Measurements from ENCODE around the gene MALT1. TPM values are rescaled to one million over a fixed set of nuclear protein-coding genes. Genes with fewer than 3 reads are reported as not detected.

The MALT1 gene
- polyA plus RNA-seq, 1 donor from 2014 or later: 40.5 TPM

DNA sequence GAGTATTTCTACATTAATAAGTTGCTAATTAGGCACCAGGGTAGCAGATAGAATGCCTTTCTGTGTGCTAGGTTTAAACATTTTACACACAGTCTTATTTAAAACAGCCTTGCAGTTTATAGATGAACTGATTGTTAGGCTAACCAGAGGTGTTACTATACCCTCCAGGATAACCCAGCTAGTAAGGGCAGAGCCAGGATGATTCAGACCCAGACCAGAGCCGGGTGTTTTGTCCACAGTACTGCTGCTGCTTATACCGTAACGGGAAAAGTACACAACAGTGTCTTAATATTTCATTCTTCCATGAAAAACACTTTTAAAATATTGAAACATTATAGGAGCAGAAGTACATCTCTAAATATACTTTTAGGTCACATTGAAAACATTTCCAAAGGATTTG, 82.7 kb downstream of the MALT1 start:
- Histone ChIP-seq H2AFZ (ENCODE audit: low read depth, low read length) (no peak overlapping the region), H3K27ac (ENCODE audit: low read length) (no peak overlapping the region), H3K36me3 (ENCODE audit: insufficient read depth, low read length) (peaks cover 14% of the 10 kb centered on the region), H3F3A (ENCODE audit: insufficient read depth, low read length, poor library complexity, severe bottlenecking) (no peaks in the 10 kb centered on the region), H3K4me3 (ENCODE audit: low read length) (no peak overlapping the region), H4K20me1 (ENCODE audit: insufficient read depth) (no peaks in the 10 kb centered on the region), H3K27me3 (ENCODE audit: insufficient read depth, low read depth, low read length) (no peaks in the 10 kb centered on the region), H3K79me2 (replicated peaks; ENCODE audit: insufficient read depth, low read length) (no peaks in the 10 kb centered on the region), H3K9me3 (ENCODE audit: low read length) (peaks cover 4% of the 10 kb centered on the region), H3K9ac (ENCODE audit: low read length) (no peak overlapping the region), H3K9me2 (ENCODE audit: insufficient read depth, low read length) (no peaks in the 10 kb centered on the region), H3K4me2 (ENCODE audit: low read length) (no peak overlapping the region)
- TF ChIP-seq REST (IDR thresholded peaks at IDR 0.05; ENCODE audit: borderline replicate concordance) (no peak), SMC3 (conservative IDR thresholded peaks at IDR 0.05; ENCODE audit: poor library complexity) (no peak), EZH2 (IDR thresholded peaks at IDR 0.05; ENCODE audit: borderline replicate concordance, insufficient read depth, low read length, poor library complexity, severe bottlenecking) (no peak), EP300 (conservative IDR thresholded peaks at IDR 0.05; ENCODE audit: poor library complexity, severe bottlenecking) (no peak), TAF1 (IDR thresholded peaks at IDR 0.05; ENCODE audit: low read depth) (no peak), MXI1 (conservative IDR thresholded peaks at IDR 0.05; ENCODE audit: poor library complexity, severe bottlenecking) (no peak), POLR2AphosphoS5 (IDR thresholded peaks at IDR 0.05) (no peak), RAD21 (conservative IDR thresholded peaks at IDR 0.05) (no peak)
- TF ChIP-seq, protein P1, sequence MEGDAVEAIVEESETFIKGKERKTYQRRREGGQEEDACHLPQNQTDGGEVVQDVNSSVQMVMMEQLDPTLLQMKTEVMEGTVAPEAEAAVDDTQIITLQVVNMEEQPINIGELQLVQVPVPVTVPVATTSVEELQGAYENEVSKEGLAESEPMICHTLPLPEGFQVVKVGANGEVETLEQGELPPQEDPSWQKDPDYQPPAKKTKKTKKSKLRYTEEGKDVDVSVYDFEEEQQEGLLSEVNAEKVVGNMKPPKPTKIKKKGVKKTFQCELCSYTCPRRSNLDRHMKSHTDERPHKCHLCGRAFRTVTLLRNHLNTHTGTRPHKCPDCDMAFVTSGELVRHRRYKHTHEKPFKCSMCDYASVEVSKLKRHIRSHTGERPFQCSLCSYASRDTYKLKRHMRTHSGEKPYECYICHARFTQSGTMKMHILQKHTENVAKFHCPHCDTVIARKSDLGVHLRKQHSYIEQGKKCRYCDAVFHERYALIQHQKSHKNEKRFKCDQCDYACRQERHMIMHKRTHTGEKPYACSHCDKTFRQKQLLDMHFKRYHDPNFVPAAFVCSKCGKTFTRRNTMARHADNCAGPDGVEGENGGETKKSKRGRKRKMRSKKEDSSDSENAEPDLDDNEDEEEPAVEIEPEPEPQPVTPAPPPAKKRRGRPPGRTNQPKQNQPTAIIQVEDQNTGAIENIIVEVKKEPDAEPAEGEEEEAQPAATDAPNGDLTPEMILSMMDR (IDR thresholded peaks at IDR 0.05; ENCODE audit: poor library complexity, severe bottlenecking): no peak

DNA sequence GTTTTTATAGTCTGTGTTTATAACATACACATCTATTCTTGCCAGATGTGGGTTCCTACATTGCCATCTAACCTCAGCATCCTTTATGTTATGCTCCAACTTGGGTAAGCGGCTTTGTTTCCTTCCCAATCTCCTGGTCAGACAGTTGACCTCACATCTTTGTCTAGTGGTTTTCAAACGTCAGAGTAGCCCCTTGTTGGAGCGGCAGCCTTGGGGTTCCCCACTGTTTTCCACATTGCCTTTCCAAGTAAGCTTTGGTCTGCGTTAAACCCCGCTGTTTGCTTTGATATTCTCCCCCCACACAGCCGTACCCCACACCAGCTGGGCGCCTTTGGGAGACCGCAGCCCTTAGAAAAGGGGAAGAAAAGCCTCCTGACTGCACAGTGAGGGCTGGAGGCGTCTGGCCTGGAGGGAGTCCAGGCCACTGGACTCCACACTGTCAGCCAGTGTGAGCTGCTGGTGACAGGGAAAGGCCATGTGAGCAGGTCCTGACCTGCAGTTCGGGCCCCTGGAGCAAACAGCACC, 83.3 kb downstream of the MALT1 start:
- no peaks in the 10 kb centered on the region for H4K20me1 ChIP-seq (ENCODE audit: insufficient read depth)
- H3K4me3 ChIP-seq (ENCODE audit: low read length): no peak overlapping the region
- H3F3A ChIP-seq (ENCODE audit: insufficient read depth, low read length, poor library complexity, severe bottlenecking): no peaks in the 10 kb centered on the region
- H3K27me3 ChIP-seq (ENCODE audit: insufficient read depth, low read depth, low read length): no peaks in the 10 kb centered on the region
- no peak overlapping the region for H3K9ac ChIP-seq (ENCODE audit: low read length)
- no peak overlapping the region for H3K27ac ChIP-seq (ENCODE audit: low read length)
- H3K9me3 ChIP-seq (ENCODE audit: low read length): no peaks in the 10 kb centered on the region
- H3K79me2 ChIP-seq (replicated peaks; ENCODE audit: insufficient read depth, low read length): no peaks in the 10 kb centered on the region
- H3K4me2 ChIP-seq (ENCODE audit: low read length): no peak overlapping the region
- no peak overlapping the region for H2AFZ ChIP-seq (ENCODE audit: low read depth, low read length)
- peaks cover 9% of the 10 kb centered on the region for H3K36me3 ChIP-seq (ENCODE audit: insufficient read depth, low read length)
- no peaks in the 10 kb centered on the region for H3K9me2 ChIP-seq (ENCODE audit: insufficient read depth, low read length)
- TF ChIP-seq REST (IDR thresholded peaks at IDR 0.05; ENCODE audit: borderline replicate concordance): no peak
- TF ChIP-seq, protein P1 (IDR thresholded peaks at IDR 0.05; ENCODE audit: poor library complexity, severe bottlenecking): no peak
